Mucosa of stomach (tissue), 1 donor: ENCODE measurements around the gene DDC.
"Not testable (repeated sequence)": the region's sequence is repeated elsewhere in the genome, so short reads cannot be mapped to it uniquely, and the experiment has no call there.

Experiments used
- H3K27me3 ChIP-seq: one replicate; pipeline ENCODE4 v1.7.0; 2013; ENCODE audit warnings: mild to moderate bottlenecking, low read length; ENCODE audit not compliant: control insufficient read depth, insufficient read depth
- H3K36me3 ChIP-seq: one replicate; pipeline ENCODE4 v1.7.0; 2013; ENCODE audit warnings: low read length; ENCODE audit not compliant: control insufficient read depth, insufficient read depth
- H3K4me1 ChIP-seq: one replicate; pipeline ENCODE4 v1.7.0; 2013; ENCODE audit warnings: mild to moderate bottlenecking, low read length; ENCODE audit not compliant: control insufficient read depth, insufficient read depth
- H3K4me3 ChIP-seq: one replicate; pipeline ENCODE4 v1.7.0; 2013; ENCODE audit warnings: low read length
- H3K9ac ChIP-seq: one replicate; pipeline ENCODE4 v1.7.0; 2013; ENCODE audit warnings: mild to moderate bottlenecking, low read length, moderate library complexity
- H3K9me3 ChIP-seq: one replicate; pipeline ENCODE4 v1.7.0; 2013; ENCODE audit warnings: mild to moderate bottlenecking, low read length, moderate library complexity; ENCODE audit not compliant: control insufficient read depth
- donor health status: Pancreatic carcinoma.

DDC gene

DNA sequence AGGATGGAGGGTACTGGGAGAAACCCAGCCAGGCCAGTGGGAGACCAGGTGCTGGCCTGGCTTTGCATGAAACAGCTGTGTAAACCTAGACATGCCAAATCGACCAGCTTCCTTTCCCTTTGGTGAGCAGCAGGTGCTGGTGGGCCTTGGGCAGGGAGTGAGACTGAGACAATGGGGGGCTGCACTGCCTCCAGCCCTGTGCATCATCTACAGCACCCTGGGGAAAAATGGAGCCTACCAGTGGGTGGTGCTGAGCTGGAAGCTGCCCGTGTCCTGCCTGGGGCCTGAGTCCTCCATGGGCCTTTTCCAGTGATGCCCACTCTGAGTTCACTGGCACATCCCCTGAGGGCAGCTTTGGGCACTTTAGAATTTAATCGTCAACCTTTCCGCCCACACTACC is 19.2 kb upstream of the DDC start:
- H3K27me3 ChIP-seq: no peaks in the 10 kb centered on the region
- H3K36me3 ChIP-seq: no peaks in the 10 kb centered on the region
- H3K9ac ChIP-seq: no peak overlapping the region
- H3K9me3 ChIP-seq: no peaks in the 10 kb centered on the region
- H3K4me3 ChIP-seq: no peak overlapping the region
- no peaks in the 10 kb centered on the region for H3K4me1 ChIP-seq

DNA sequence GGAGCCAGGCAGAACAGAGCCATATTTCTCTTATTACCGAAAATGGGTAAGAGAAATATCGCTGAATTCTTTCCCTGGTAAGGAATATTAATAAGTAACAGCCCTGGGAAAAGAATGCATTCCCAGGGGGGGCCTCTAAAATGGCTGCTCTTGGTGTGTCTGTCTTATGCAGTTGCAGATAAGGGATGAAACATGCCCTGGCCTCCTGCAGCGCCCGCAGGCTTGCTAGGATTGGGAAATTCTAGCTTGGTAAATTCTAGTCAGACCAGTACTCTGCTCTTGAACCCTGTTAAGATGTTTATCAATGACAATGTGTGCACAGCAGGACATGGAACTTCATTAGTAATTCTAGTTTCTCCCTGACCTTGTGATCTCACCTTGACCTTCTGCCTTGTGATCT is 18.1 kb upstream of the DDC start:
- H3K27me3 ChIP-seq, H3K9me3 ChIP-seq, H3K4me3 ChIP-seq, H3K36me3 ChIP-seq, H3K9ac ChIP-seq, H3K4me1 ChIP-seq: not testable (repeated sequence)

DNA sequence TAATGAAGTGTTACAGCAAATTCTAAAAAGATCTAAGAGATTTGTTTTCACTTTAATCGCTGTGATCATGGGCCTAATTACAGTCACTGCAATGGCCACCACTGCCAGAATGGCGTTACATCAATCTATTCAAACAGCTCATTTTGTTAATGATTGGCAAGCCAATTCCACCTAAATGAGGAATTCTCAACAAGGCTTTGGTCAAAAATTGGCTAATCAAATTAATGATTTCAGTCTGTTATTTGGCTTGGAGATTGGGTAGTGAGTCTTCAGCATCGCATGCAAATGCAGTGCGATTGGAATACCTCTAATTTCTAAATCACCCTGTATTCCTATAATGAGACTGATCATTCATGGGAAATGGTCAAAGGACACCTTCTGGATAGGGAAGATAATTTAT is 17.1 kb upstream of the DDC start:
- H3K4me1 ChIP-seq, H3K4me3 ChIP-seq, H3K36me3 ChIP-seq, H3K9me3 ChIP-seq, H3K27me3 ChIP-seq, H3K9ac ChIP-seq: not testable (repeated sequence)

DNA sequence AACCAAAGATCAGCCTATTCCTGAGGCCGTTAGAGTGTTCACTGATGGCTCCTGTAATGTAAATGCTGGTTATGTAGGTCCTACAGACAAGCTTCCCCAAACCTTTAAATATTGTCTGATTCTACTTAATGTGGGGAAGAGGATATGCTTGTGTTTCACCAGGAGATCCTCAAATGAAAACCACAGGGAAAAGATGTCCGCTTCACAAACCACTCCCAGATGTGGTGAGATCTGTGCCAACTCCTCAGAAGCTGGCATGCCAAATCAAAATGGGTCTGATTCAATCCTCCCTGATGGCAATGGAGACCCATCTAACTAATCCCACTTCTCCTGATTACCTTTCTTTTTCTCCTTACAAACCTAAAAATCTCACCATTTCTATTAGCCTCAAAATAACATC is 15.5 kb upstream of the DDC start:
- not testable (repeated sequence) for H3K4me3 ChIP-seq, H3K27me3 ChIP-seq, H3K9ac ChIP-seq, H3K36me3 ChIP-seq, H3K4me1 ChIP-seq, H3K9me3 ChIP-seq

DNA sequence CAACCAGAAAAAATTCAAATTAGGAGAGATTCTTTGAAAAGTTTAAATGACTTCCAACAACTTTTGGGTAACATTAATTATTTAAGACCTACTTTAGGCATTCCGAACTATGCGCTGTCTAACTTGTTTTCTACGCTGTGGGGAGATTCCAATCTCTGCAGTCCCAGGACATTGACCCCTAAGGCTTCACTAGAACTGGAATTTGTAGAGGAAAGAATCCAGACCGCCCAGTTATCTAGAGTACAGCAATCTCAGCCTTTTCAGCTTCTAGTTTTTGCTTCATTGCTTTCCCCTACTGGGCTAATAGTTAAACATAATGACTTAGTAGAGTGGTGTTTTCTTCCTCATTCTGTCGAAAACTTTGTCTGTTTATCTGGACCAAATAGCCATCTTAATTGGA is 14.9 kb upstream of the DDC start:
- no peaks in the 10 kb centered on the region for H3K4me1 ChIP-seq
- H3K36me3 ChIP-seq: no peaks in the 10 kb centered on the region
- no peaks in the 10 kb centered on the region for H3K9me3 ChIP-seq
- no peaks in the 10 kb centered on the region for H3K27me3 ChIP-seq
- H3K9ac ChIP-seq: no peak overlapping the region
- H3K4me3 ChIP-seq: no peak overlapping the region

DNA sequence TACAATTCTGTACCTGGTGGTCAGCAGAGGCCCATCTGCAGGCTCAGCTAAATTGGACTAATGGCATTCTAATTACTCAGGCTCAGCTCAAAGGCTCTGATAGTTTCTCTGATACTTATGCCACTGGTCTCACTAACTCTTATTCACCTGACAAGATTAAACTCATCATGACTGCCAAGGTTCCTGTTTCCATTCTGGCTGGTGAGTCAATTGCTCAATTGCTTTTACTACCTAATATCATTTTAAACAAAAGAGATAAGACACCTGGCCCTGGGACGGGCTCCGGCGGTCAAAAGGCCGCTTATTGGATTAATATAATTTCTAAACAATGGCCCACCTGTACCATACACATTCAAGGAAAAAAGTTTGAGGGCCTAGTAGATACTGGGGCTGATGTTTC is 12.9 kb upstream of the DDC start:
- H3K36me3 ChIP-seq, H3K27me3 ChIP-seq, H3K9ac ChIP-seq: not testable (repeated sequence)

DNA sequence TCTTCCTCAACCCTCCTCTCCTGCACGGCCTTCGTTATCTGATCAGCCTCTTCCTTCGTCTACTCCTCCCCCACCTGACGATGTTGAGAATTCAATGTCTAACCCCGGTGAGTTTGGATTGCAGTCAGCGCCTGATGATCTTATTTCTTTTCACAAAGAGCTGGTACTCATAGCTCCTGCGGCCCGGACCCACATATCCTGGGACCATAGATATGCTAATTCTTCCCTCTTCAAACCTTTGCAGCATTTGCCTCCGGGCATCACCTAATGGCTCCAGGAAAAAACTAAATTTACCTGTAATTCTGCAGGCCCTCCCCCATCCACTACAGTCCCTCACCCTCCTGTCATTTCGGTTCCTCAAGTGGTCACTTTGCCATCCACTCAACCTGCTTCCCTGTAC is 12.4 kb upstream of the DDC start:
- no peaks in the 10 kb centered on the region for H3K36me3 ChIP-seq
- H3K4me3 ChIP-seq: no peak overlapping the region
- H3K9ac ChIP-seq: no peak overlapping the region
- no peaks in the 10 kb centered on the region for H3K4me1 ChIP-seq
- H3K9me3 ChIP-seq: no peaks in the 10 kb centered on the region
- no peaks in the 10 kb centered on the region for H3K27me3 ChIP-seq

More for the DNA sequence above, 12.9 kb upstream of the DDC start:
- not testable (repeated sequence) for H3K9me3 ChIP-seq, H3K4me1 ChIP-seq, H3K4me3 ChIP-seq

DNA sequence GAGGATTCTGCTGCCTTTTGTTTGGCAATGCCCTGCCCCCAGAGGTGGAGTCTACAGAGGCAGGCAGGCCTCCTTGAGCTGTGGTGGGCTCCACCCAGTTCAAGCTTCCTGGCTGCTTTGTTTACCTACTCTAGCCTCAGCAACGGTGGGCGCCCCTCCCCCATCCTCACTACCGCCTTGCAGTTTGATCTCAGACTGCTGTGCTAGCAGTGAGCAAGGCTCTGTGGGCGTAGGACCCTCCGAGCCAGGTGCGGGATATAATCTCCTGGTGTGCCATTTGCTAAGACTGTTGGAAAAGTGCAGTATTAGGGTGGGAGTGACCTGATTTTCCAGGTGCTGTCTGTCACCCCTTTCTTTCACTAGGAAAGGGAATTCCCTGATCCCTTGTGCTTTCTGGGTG is 11.2 kb upstream of the DDC start:
- H3K4me3 ChIP-seq, H3K4me1 ChIP-seq, H3K27me3 ChIP-seq, H3K36me3 ChIP-seq, H3K9ac ChIP-seq, H3K9me3 ChIP-seq: not testable (repeated sequence)

DNA sequence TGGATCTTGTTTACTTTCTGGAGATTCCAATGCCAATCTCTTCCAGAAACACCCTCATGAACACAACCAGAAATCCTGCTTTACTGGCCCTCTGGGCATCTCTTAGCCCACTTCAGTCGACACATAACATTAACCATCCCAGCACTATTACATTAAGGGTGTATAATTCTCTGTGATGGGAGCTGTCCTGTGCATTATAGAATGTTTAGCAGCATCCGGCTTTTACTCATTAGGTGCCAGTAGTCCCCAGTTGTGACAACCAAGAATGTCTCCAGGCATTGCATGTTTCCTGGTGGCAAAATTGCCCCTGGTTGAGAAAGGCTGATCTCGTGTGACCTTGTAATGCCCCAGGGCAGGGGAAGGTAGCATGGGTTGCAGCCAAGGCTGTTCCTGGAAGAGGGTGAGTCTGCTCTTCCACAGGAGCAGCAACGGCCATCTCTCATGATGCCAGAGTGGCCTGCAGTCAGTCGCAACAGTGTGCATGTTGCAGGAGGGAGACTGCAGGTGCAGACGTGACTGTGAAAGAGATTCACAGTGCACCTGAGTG is 2.6 kb upstream of the DDC start:
- Histone ChIP-seq H3K4me3 (no peak overlapping the region), H3K27me3 (no peaks in the 10 kb centered on the region), H3K9ac (no peak overlapping the region), H3K36me3 (no peaks in the 10 kb centered on the region), H3K9me3 (no peaks in the 10 kb centered on the region), H3K4me1 (peaks cover 17% of the 10 kb centered on the region)

DNA sequence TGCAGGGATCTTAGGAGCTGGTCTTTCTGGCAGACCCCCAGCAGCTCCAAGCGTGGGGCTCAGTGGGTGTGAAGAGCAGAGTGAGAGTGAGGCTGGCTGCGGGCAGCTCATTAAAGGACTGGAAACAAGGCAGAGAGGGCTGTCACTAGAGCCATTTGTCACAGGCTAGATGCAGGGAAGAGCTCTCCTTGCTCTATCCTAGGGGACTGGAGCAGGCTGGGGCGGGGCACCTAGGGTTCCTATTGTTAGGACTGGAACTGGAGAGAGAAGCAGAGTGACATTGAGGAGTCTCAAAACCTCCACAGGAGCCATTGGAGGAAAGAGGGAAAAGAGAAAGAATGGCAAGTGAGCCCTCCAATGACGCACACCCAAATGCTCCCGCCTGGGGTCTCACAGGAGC is 772 bp upstream of the DDC start:
- no peaks in the 10 kb centered on the region for H3K36me3 ChIP-seq
- H3K27me3 ChIP-seq: no peaks in the 10 kb centered on the region
- peaks cover 17% of the 10 kb centered on the region for H3K4me1 ChIP-seq
- H3K9ac ChIP-seq: no peak overlapping the region
- no peaks in the 10 kb centered on the region for H3K9me3 ChIP-seq
- H3K4me3 ChIP-seq: no peak overlapping the region

DNA sequence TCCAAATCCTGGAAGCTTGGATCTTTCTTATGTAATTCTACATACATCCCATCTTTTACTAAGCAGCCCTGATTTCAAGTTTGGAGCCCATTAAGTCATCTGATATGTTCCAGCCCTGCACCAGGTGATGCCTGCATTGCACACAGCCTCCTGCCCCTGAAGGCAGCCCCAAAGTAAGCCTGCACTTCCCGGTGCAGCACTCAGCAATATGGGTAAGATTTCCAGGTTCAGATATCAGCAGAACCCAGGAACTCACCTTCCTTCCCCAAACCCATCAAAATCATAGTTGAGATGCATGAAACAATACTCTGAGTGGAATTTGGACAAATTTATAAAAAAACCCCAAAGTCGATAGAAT is 333 bp upstream of the DDC start:
- no peaks in the 10 kb centered on the region for H3K27me3 ChIP-seq
- H3K4me1 ChIP-seq: peaks cover 17% of the 10 kb centered on the region
- H3K9ac ChIP-seq: no peak overlapping the region
- H3K9me3 ChIP-seq: no peaks in the 10 kb centered on the region
- no peak overlapping the region for H3K4me3 ChIP-seq
- no peaks in the 10 kb centered on the region for H3K36me3 ChIP-seq

DNA sequence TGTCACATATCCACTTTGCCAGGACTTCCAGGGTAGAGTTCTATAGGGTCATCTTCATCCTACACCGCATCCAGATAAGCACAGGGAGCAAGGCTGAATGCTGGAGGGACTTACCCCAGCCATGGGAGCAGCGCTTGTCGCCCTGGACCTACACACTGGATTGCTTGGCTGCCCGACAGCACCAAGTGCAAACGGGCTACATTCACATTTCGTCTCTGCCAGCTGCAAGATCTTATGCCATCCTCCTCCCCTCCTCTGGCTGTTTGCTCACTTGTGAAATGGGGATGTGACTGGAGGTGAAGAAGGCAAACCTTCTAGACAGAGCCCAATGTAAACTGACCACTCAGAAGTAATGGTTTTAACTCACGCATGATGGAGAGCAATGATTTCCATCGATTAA is 1.0 kb downstream of the DDC start:
- Histone ChIP-seq H3K9ac (no peak overlapping the region), H3K36me3 (no peaks in the 10 kb centered on the region), H3K4me3 (no peak overlapping the region), H3K9me3 (no peaks in the 10 kb centered on the region), H3K4me1 (peaks cover 17% of the 10 kb centered on the region), H3K27me3 (no peaks in the 10 kb centered on the region)

DNA sequence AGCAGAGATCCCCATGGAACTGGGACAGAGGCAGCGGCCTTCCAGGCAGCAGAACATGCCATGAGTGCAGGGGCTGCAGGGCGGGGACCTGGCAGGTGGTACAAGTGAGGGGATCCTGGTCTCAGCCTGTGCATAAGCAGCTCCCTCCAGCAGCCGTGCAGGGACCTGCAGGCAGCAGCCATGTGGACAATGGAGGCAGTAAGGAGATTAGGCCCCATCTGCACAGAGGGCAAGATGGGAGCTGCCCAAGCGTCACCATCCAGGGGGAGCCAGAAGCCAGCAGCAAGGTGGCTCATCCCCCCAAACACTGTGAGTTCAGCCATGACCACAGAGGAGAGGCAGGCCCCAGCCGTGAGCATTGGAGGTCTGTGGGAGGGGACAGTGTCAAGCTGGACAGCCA is 3.1 kb downstream of the DDC start:
- no peaks in the 10 kb centered on the region for H3K36me3 ChIP-seq
- H3K9me3 ChIP-seq: no peaks in the 10 kb centered on the region
- H3K9ac ChIP-seq: no peak overlapping the region
- no peak overlapping the region for H3K4me3 ChIP-seq
- no peaks in the 10 kb centered on the region for H3K27me3 ChIP-seq
- peaks cover 26% of the 10 kb centered on the region for H3K4me1 ChIP-seq
